Measurements from ENCODE around the gene PCDH15.

PCDH15 gene

GRCh38 chr10:53839440-53840039, 961.5 kb downstream of the PCDH15 start:
- DNase-seq = no peak

- DNase-seq = no peak
Observed at GRCh38 chr10:53836638-53837037, 964.4 kb downstream of the PCDH15 start.

- DNase-seq = no peak
Observed at GRCh38 chr10:53833908-53834307, 967.1 kb downstream of the PCDH15 start.

- DNase-seq = no peak
Observed at GRCh38 chr10:53827261-53827660, 973.8 kb downstream of the PCDH15 start.

GRCh38 chr10:53808677-53809372, 992.2 kb downstream of the PCDH15 start:
- DNase-seq = no peak

GRCh38 chr10:53786236-53786900, 1014.7 kb downstream of the PCDH15 start:
- DNase-seq = no peak

GRCh38 chr10:53771701-53772100, 1029.3 kb downstream of the PCDH15 start:
- no peak for DNase-seq

GRCh38 chr10:53770903-53771302, 1030.1 kb downstream of the PCDH15 start:
- no peak for DNase-seq

GRCh38 chr10:53765311-53765710, 1035.7 kb downstream of the PCDH15 start:
- no peak for DNase-seq

- DNase-seq = no peak
Observed at GRCh38 chr10:53754596-53755250, 1046.3 kb downstream of the PCDH15 start.

Data from activated CD4-positive, alpha-beta T cell treated with anti-CD3 and anti-CD28 coated beads for 4 hours (primary cell).